HEK293 (cell line): ENCODE results near the gene SELENOI.

Experiments
- BCL11A ChIP-seq: fragments of 450-650 bp; formaldehyde crosslinking; IDR thresholded peaks from 2 replicates; pipeline ENCODE4 v1.5.1; 2016; ENCODE audit warnings: low read depth, missing biosample characterization, missing genetic modification characterization
- BCL11B ChIP-seq: fragments of 450-650 bp; formaldehyde crosslinking; IDR thresholded peaks from 2 replicates; pipeline ENCODE4 v1.5.1; 2016; ENCODE audit warnings: low read depth, missing biosample characterization, missing genetic modification characterization
- CTCF ChIP-seq: fragments of 450-650 bp; formaldehyde crosslinking; IDR thresholded peaks from 2 replicates; pipeline ENCODE4 v1.5.1; 2016; ENCODE audit warnings: missing biosample characterization, missing genetic modification characterization
- GFI1B ChIP-seq: fragments of 450-650 bp; formaldehyde crosslinking; IDR thresholded peaks from 2 replicates; pipeline ENCODE4 v1.5.1; 2016; ENCODE audit warnings: missing biosample characterization, missing genetic modification characterization
- GLI4 ChIP-seq: fragments of 450-650 bp; formaldehyde crosslinking; IDR thresholded peaks from 2 replicates; pipeline ENCODE4 v1.5.1; 2016; ENCODE audit warnings: missing biosample characterization, missing genetic modification characterization
- GLIS1 ChIP-seq: fragments of 450-650 bp; formaldehyde crosslinking; IDR thresholded peaks from 2 replicates; pipeline ENCODE4 v1.5.1; 2016; ENCODE audit warnings: missing biosample characterization, missing genetic modification characterization
- HOXC10 ChIP-seq: sonication (generic); formaldehyde crosslinking; IDR thresholded peaks from 2 replicates; pipeline ENCODE4 v1.8.1; 2023; ENCODE audit warnings: mild to moderate bottlenecking, missing genetic modification reagents
- KLF10 ChIP-seq: fragments of 450-650 bp; IDR thresholded peaks from 2 replicates; pipeline ENCODE4 v1.5.1; 2018; ENCODE audit warnings: missing biosample characterization, mild to moderate bottlenecking, missing genetic modification characterization
- KLF8 ChIP-seq: fragments of 450-650 bp; formaldehyde crosslinking; IDR thresholded peaks from 2 replicates; pipeline ENCODE4 v1.5.1; 2016; ENCODE audit warnings: missing biosample characterization, missing genetic modification characterization
- MYNN ChIP-seq: fragments of 450-650 bp; formaldehyde crosslinking; IDR thresholded peaks from 2 replicates; pipeline ENCODE4 v1.5.1; 2016; ENCODE audit warnings: missing biosample characterization, missing genetic modification characterization, borderline replicate concordance
- OSR2 ChIP-seq: fragments of 450-650 bp; formaldehyde crosslinking; IDR thresholded peaks from 2 replicates; pipeline ENCODE4 v1.5.1; 2016; ENCODE audit warnings: missing biosample characterization, missing genetic modification characterization
- SETDB1 ChIP-seq: IDR thresholded peaks from one replicate; pipeline ENCODE4 v1.6.1; 2017; ENCODE audit warnings: mild to moderate bottlenecking, low read length, moderate library complexity, mixed read lengths; ENCODE audit not compliant: insufficient read length
- SP2 ChIP-seq: fragments of 450-650 bp; formaldehyde crosslinking; IDR thresholded peaks from 2 replicates; pipeline ENCODE4 v1.5.1; 2016; ENCODE audit warnings: missing biosample characterization, missing genetic modification characterization
- SP7 ChIP-seq: fragments of 450-650 bp; formaldehyde crosslinking; IDR thresholded peaks from 2 replicates; pipeline ENCODE4 v1.5.1; 2016; ENCODE audit warnings: missing biosample characterization, missing genetic modification characterization
- WT1 ChIP-seq: fragments of 450-650 bp; formaldehyde crosslinking; IDR thresholded peaks from 2 replicates; pipeline ENCODE4 v1.5.1; 2016; ENCODE audit warnings: missing biosample characterization, missing genetic modification characterization
- ZBTB17 ChIP-seq: fragments of 450-650 bp; formaldehyde crosslinking; IDR thresholded peaks from 2 replicates; pipeline ENCODE4 v1.5.1; 2016; ENCODE audit warnings: missing biosample characterization, missing genetic modification characterization
- ZBTB7A ChIP-seq: fragments of 450-650 bp; formaldehyde crosslinking; IDR thresholded peaks from 2 replicates; pipeline ENCODE4 v1.5.1; 2016; ENCODE audit warnings: low read depth, missing biosample characterization, missing genetic modification characterization
- ZNF112 ChIP-seq: fragments of 450-650 bp; formaldehyde crosslinking; IDR thresholded peaks from 2 replicates; pipeline ENCODE4 v1.5.0; 2017; ENCODE audit warnings: missing biosample characterization, missing genetic modification characterization
- ZNF114 ChIP-seq: fragments of 450-650 bp; formaldehyde crosslinking; IDR thresholded peaks from 2 replicates; pipeline ENCODE4 v1.5.0; 2017; ENCODE audit warnings: missing biosample characterization, missing genetic modification characterization
- ZNF121 ChIP-seq: fragments of 450-650 bp; formaldehyde crosslinking; IDR thresholded peaks from 2 replicates; pipeline ENCODE4 v1.5.1; 2016; ENCODE audit warnings: missing biosample characterization, missing genetic modification characterization
- ZNF133 ChIP-seq: fragments of 450-650 bp; formaldehyde crosslinking; IDR thresholded peaks from 2 replicates; pipeline ENCODE4 v1.5.1; 2016; ENCODE audit warnings: missing biosample characterization, missing genetic modification characterization
- ZNF157 ChIP-seq: fragments of 450-650 bp; formaldehyde crosslinking; IDR thresholded peaks from 2 replicates; pipeline ENCODE4 v1.5.1; 2016; ENCODE audit warnings: missing biosample characterization, missing genetic modification characterization
- ZNF16 ChIP-seq: fragments of 450-650 bp; formaldehyde crosslinking; IDR thresholded peaks from 2 replicates; pipeline ENCODE4 v1.5.1; 2016; ENCODE audit warnings: low read depth, missing biosample characterization, missing genetic modification characterization
- ZNF223 ChIP-seq: fragments of 450-650 bp; formaldehyde crosslinking; IDR thresholded peaks from 2 replicates; pipeline ENCODE4 v1.5.1; 2016; ENCODE audit warnings: missing biosample characterization, missing genetic modification characterization
- ZNF26 ChIP-seq: fragments of 450-650 bp; formaldehyde crosslinking; IDR thresholded peaks from 2 replicates; pipeline ENCODE4 v1.5.1; 2016; ENCODE audit warnings: missing biosample characterization, missing genetic modification characterization
- ZNF292 ChIP-seq: fragments of 450-650 bp; formaldehyde crosslinking; IDR thresholded peaks from 2 replicates; pipeline ENCODE4 v1.5.1; 2016; ENCODE audit warnings: low read depth, missing biosample characterization, missing genetic modification characterization, borderline replicate concordance
- ZNF335 ChIP-seq: fragments of 450-650 bp; formaldehyde crosslinking; conservative IDR thresholded peaks from 2 replicates; pipeline ENCODE4 v1.5.1; 2016; ENCODE audit warnings: missing biosample characterization, missing genetic modification characterization
- ZNF404 ChIP-seq: fragments of 450-650 bp; formaldehyde crosslinking; IDR thresholded peaks from 2 replicates; pipeline ENCODE4 v1.5.1; 2017; ENCODE audit warnings: missing biosample characterization, missing genetic modification characterization
- ZNF426 ChIP-seq: fragments of 450-650 bp; formaldehyde crosslinking; IDR thresholded peaks from 2 replicates; pipeline ENCODE4 v1.5.1; 2017; ENCODE audit warnings: missing biosample characterization, missing genetic modification characterization, mild to moderate bottlenecking, inconsistent platforms, moderate library complexity
- ZNF514 ChIP-seq: fragments of 450-650 bp; formaldehyde crosslinking; IDR thresholded peaks from 2 replicates; pipeline ENCODE4 v1.5.1; 2016; ENCODE audit warnings: missing biosample characterization, missing genetic modification characterization
- ZNF600 ChIP-seq: fragments of 450-650 bp; formaldehyde crosslinking; IDR thresholded peaks from 2 replicates; pipeline ENCODE4 v1.5.1; 2016; ENCODE audit warnings: missing biosample characterization, missing genetic modification characterization
- ZNF624 ChIP-seq: fragments of 450-650 bp; formaldehyde crosslinking; IDR thresholded peaks from 2 replicates; pipeline ENCODE4 v1.5.1; 2017; ENCODE audit warnings: missing biosample characterization, missing genetic modification characterization
- ZNF677 ChIP-seq: fragments of 450-650 bp; IDR thresholded peaks from 2 replicates; pipeline ENCODE4 v1.5.0; 2018; ENCODE audit warnings: missing biosample characterization, mild to moderate bottlenecking, missing genetic modification characterization, moderate library complexity
- ZNF785 ChIP-seq: fragments of 450-650 bp; formaldehyde crosslinking; IDR thresholded peaks from 2 replicates; pipeline ENCODE4 v1.5.1; 2016; ENCODE audit warnings: missing biosample characterization, missing genetic modification characterization
- TF ChIP-seq, protein P1 (sequence below): fragments of 450-650 bp; IDR thresholded peaks from 2 replicates; pipeline ENCODE4 v1.5.1; 2018; ENCODE audit warnings: missing biosample characterization, mild to moderate bottlenecking, missing genetic modification characterization
- TF ChIP-seq, protein P2 (sequence below): fragments of 450-650 bp; formaldehyde crosslinking; IDR thresholded peaks from 2 replicates; pipeline ENCODE4 v1.5.1; 2016; ENCODE audit warnings: missing biosample characterization, missing genetic modification characterization

SELENOI gene

DNA sequence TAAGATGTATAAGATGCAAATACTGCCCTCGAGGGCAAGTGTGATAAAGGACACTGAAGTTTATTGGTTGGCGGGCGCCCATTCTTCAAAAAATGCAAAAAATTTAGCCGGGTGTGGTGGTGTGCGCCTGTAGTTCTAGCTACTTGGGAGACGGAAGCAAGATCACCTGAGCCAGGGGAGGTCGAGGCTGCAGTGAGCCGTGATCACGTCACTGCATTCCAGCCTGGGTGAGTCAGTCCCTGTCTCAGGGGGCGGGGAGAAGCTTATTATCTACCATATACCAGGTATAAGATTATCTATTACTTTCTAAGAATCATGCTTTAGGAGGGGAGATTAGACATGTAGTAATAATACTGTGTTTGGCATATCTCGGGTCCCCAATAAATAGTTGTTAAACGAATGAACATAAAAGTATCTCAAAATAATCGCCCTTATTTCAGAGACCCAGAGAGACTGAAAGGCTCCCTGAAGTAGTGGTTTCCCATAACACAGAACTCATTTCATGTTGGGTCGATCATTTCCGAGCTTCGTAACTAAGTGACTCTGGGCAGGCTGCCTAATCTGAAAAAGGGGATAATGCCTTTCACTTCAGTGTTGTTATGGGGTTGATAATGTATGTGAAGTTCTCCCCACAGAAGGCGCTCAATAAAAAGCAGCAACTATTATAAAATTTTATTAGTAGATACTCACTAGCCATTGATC lies 1.2 kb upstream of the SELENOI start (continued):
- TF ChIP-seq OSR2 (0 out of 2 replicates have a peak, but pooled peaks have one; percentile 28), BCL11B (tag by site-specific recombination) (no peak), WT1 (tag by site-specific recombination) (0 out of 2 replicates have a peak, but pooled peaks have one; percentile 30), ZNF112 (tag by site-specific recombination) (no peak), KLF10 (tag by site-specific recombination) (0 out of 2 replicates have a peak, but pooled peaks have one; percentile 29), ZNF223 (tag by site-specific recombination) (no peak), ZNF624 (tag by site-specific recombination) (no peak), ZNF114 (tag by site-specific recombination) (no peak), BCL11A (tag by site-specific recombination) (no peak), ZNF677 (tag by site-specific recombination) (no peak), ZBTB7A (tag by site-specific recombination) (no peak), GFI1B (tag by site-specific recombination) (no peak), ZNF600 (tag by site-specific recombination) (no peak), SP2 (0 out of 2 replicates have a peak, but pooled peaks have one; percentile 19), ZNF335 (tag by site-specific recombination) (no peak), ZNF26 (tag by site-specific recombination) (no peak), HOXC10 (CRISPR knock-in tag) (no peak), ZNF16 (tag by site-specific recombination) (no peak), SP7 (tag by site-specific recombination) (0 out of 2 replicates have a peak, but pooled peaks have one; percentile 26), CTCF (tag by site-specific recombination) (no peak), ZNF121 (tag by site-specific recombination) (no peak), SETDB1 (no peak), ZBTB17 (tag by site-specific recombination) (peak; percentile 24; the same call in 1 of the 2 replicates), GLI4 (no peak), KLF8 (tag by site-specific recombination) (no peak; the same call in 1 of the 2 replicates), ZNF404 (no peak), MYNN (tag by site-specific recombination) (no peak), ZNF157 (tag by site-specific recombination) (no peak), GLIS1 (tag by site-specific recombination) (peak; percentile 90), ZNF426 (no peak), ZNF514 (tag by site-specific recombination) (no peak), ZNF133 (tag by site-specific recombination) (no peak), ZNF292 (tag by site-specific recombination) (no peak), ZNF785 (no peak)
- TF ChIP-seq, protein P1, sequence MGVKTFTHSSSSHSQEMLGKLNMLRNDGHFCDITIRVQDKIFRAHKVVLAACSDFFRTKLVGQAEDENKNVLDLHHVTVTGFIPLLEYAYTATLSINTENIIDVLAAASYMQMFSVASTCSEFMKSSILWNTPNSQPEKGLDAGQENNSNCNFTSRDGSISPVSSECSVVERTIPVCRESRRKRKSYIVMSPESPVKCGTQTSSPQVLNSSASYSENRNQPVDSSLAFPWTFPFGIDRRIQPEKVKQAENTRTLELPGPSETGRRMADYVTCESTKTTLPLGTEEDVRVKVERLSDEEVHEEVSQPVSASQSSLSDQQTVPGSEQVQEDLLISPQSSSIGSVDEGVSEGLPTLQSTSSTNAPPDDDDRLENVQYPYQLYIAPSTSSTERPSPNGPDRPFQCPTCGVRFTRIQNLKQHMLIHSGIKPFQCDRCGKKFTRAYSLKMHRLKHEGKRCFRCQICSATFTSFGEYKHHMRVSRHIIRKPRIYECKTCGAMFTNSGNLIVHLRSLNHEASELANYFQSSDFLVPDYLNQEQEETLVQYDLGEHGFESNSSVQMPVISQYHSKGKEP (tag by site-specific recombination): no peak
- TF ChIP-seq, protein P2, sequence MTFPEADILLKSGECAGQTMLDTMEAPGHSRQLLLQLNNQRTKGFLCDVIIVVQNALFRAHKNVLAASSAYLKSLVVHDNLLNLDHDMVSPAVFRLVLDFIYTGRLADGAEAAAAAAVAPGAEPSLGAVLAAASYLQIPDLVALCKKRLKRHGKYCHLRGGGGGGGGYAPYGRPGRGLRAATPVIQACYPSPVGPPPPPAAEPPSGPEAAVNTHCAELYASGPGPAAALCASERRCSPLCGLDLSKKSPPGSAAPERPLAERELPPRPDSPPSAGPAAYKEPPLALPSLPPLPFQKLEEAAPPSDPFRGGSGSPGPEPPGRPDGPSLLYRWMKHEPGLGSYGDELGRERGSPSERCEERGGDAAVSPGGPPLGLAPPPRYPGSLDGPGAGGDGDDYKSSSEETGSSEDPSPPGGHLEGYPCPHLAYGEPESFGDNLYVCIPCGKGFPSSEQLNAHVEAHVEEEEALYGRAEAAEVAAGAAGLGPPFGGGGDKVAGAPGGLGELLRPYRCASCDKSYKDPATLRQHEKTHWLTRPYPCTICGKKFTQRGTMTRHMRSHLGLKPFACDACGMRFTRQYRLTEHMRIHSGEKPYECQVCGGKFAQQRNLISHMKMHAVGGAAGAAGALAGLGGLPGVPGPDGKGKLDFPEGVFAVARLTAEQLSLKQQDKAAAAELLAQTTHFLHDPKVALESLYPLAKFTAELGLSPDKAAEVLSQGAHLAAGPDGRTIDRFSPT (tag by site-specific recombination): no peak
